Skin epidermis (tissue), 12 donors: ENCODE measurements around the gene C18orf32.
"Not testable (repeated sequence)": the region's sequence is repeated elsewhere in the genome, so short reads cannot be mapped to it uniquely, and the experiment has no call there.

Experiments
- H3K27ac ChIP-seq, 21 experiments: fragments of 200-600 bp; sonication (generic) in 11 of 21; one replicate each; pipeline ENCODE4 v1.5.0; 2020; ENCODE audit warnings: mild to moderate bottlenecking in 3 of 21, inconsistent platforms in 2 of 21, moderate library complexity in 2 of 21
- H3K4me3 ChIP-seq, 7 experiments: fragments of 200-600 bp; sonication (generic) in 2 of 7; one replicate each; pipeline ENCODE4 v1.5.0; 2020; ENCODE audit warnings: inconsistent platforms in 2 of 7, mild to moderate bottlenecking in 2 of 7, moderate library complexity in 1 of 7

The C18orf32 gene

DNA sequence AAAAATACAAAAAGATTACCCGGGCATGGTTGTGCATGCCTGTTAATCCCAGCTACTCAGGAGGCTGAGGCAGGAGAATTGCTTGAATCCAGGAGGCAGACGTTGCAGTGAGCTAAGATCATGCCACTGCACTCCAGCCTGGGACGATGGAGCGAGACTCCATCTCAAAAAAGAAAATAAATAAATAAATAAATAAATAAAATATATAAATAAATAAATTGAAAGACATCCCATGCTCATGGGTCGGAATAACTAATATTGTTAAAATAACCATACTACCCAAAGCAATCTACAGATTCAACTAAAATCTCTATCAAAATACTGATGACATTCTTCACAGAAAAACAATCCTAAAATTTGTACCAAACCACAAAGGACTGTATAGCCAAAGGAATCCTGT, 19.4 kb upstream of the C18orf32 start:
- H3K27ac ChIP-seq, H3K4me3 ChIP-seq: not testable (repeated sequence)

DNA sequence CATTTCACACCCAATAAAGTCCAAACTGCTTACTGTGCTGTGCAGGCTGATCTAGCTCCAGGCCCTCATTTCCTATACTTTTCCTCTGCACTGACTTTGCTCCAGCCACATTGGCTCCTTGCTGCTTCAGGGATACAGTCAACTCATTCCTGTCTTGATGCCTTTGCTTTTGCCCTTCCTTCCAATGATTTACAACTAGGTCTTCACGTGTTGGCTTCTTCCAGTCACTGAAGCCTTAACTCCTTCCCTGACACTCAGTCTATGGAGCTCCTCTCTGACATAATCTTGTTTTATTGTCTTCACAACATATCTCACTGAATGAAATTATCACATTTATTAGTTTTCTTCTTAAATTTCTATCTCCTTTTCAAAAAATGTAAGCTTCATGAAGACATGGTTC, 16.9 kb upstream of the C18orf32 start:
- no peak overlapping the region for H3K4me3 ChIP-seq
- H3K27ac ChIP-seq: no peak overlapping the region

DNA sequence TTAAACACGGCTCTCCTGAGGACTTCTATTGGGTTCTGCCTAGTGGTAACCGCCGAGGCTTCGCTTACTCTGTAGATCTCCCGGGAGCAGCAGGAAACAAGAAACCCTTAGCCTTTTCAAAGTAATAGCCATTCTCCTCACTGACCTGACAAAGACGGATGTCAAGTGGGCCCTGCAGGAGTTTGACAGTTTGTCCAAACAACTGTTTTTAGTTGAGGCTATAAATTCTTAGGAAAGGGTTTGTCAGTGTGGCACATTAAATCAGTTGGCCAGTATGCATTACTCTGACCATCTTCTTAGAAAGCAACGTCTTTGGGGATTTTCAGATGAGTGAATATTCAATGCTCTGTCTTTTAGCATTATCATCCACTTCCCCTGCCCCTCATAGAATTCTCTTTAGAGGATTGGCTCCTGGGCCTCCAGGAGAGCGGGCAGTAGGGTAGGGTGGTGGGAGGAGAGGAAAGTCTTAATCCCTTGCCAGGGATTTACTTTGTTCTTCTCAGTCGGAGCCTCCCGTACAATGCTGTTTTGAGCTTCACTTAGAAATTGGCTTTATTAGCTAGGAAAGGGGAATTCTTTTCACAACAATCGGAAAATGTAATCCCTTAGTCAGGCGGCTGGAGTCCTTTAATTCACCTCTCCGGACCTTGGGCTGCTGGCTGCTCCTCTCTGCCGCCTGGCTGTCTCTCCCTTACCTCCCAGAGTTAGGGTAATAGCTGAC, 13.3 kb upstream of the C18orf32 start:
- Histone ChIP-seq H3K4me3 (no peak overlapping the region), H3K27ac (no peak overlapping the region)

GRCh38 chr18:49499046-49499637, 12.1 kb upstream of the C18orf32 start:
- H3K27ac ChIP-seq: no peak overlapping the region
- no peak overlapping the region for H3K4me3 ChIP-seq

GRCh38 chr18:49495480-49495879, 8.4 kb upstream of the C18orf32 start:
- Histone ChIP-seq H3K4me3 (no peak overlapping the region), H3K27ac (peak overlapping the region in 1 of 21 experiments; percentile 21)

- Histone ChIP-seq H3K4me3 (no peak overlapping the region), H3K27ac (peak overlapping the region in 1 of 21 experiments; percentile 21)
These were observed 8.0 kb upstream of the C18orf32 start for GRCh38 chr18:49495076-49495475.

DNA sequence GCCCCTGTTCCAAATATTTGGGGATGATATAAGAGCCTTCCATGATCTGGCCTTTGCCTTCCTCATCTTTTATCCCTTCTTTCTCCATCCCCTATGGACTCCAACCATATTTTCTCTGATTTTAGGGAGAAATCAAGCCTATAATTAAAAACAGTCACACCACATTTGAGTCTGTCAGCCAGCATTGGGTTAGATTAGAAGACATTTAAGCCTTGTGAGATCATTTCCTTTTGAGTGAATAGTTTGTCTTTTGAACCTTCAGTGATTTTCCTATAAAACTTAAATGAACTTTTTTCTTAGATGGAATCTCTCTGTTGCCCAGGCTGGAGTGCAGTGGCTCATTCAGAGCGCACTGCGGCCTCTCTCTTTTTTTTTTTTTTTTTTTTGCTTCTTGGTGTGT, 7.6 kb upstream of the C18orf32 start:
- Histone ChIP-seq H3K4me3 (no peak overlapping the region), H3K27ac (peak overlapping the region in 2 of 21 experiments; percentile 4 to 21)

- Histone ChIP-seq H3K27ac (peak overlapping the region in 2 of 21 experiments; percentile 95 to 97), H3K4me3 (no peak overlapping the region)
These were observed 5.6 kb upstream of the C18orf32 start for GRCh38 chr18:49492694-49493033.

DNA sequence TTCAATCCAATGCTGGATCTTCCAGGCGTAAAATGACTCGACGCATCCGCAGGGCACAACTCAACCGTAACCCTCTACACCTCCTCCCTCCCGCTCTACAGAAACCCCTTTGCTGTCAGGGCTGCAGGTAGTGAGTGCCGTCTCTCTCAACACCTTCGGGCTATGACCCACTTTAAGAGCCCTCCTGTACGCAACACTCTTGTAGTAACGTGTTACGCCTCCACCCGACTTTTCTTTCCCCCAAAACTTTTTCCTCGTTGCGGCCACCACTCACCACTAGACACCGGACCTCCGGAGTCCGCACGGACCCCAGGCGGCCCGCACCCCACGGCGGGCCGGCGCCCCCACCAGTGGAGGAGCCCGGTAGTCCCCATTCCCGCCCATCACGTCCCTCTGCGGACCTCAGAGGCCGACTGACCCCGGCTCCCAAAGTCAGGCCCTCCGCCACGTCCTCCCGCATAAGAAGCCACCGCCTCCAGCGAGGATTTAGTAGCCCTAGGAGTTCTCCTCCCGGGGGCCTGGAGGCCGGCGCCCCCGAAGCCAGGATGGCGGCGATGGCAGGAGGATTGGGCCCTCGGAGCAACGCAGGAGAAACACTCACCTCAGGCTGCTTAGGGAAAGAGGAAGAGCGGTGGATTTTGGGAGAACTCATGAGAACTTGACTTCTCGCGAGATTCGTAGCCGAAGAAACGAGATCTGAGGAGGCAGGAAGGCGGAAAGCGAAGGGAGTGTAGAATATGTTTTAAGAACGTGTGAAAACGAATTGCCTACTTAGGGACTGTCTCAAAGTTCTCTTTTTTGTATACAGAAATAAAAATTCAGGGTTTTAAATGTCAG, 5.0 kb upstream of the C18orf32 start, which contains the start of gene RPL17:
TSS of gene RPL17 (minus strand) at position 609 of the 837 bp plus-strand sequence.
- H3K4me3 ChIP-seq: peak within 1 kb of the TSS; percentile 64 to 97 (median 69)
- H3K27ac ChIP-seq: peak within 1 kb of the TSS; percentile 27 to 99 (median 95)

DNA sequence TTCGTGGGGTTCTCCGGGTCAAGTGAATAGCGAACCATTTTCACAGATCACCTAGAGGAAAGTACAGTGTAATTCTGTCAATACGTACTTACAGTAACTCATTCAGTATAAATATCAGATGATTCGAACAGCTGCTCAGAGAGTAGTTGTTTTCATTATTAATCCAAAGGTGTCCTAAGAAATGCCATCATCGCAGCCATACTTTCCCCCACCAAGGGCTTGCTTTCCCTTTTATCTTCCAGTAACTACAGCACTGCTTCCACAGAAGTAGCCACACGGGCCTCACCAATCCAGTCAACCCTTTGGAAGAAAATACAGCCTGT, 4.5 kb upstream of the C18orf32 start:
- Histone ChIP-seq H3K4me3 (peak overlapping the region; percentile 64 to 97 (median 69)), H3K27ac (peak overlapping the region; percentile 27 to 99 (median 95))

DNA sequence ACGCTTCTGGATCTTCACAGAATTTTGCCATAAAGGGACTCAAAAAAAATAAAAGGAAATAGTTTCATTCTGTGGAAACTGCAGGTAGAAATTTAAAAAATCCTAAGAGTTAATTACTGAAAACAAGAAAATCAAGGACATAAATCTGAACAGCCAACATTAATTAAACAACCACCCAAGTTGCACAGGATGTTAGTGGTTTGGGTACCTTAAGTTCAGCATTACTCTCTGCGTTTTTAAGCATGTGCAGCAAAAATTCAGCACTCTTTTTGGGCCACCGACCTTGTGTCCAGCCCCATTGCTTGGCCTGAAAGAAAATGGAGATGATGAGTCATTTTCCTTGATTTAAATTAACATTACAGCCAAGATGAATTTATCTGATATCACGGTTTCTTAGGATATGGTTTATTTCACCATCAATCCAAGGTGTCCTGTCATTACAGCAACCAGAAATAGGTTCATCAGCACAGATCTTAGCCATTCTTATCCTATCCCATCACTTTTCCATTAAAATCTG, 3.3 kb upstream of the C18orf32 start:
- H3K4me3 ChIP-seq: no peak overlapping the region
- peak overlapping the region in 2 of 21 experiments; percentile 21 to 97 for H3K27ac ChIP-seq

DNA sequence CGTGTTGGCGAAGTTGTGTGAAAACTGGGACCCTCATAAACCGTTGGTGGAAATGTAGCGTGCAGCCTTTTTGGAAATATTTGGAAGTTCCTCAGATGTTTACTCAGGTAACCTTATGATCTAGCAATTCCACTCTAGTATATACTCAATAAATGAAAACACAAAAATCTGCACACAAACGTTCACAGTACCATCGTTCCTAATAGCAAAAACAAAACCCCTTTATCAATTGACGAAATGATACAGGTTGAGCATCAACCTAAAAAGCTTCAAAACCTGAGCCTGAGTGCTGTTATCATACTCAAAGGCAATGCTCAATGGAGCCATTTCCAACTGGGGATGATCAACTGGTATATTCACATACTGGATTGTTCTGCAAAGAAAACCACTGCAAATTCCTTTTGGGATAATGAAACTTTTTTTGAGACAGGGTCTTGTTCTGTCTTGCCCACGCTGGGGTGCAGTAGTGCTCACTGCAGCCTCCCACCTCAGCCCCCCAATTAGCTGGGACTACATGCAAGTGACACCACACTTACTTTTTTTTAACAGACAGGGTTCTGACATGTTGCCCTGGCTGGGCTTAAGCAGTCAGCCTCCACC, 777 bp upstream of the C18orf32 start:
- peak overlapping the region; percentile 56 to 79 (median 67) for H3K4me3 ChIP-seq
- peak overlapping the region in 19 of 21 experiments; percentile 84 to 99 (median 96) for H3K27ac ChIP-seq

DNA sequence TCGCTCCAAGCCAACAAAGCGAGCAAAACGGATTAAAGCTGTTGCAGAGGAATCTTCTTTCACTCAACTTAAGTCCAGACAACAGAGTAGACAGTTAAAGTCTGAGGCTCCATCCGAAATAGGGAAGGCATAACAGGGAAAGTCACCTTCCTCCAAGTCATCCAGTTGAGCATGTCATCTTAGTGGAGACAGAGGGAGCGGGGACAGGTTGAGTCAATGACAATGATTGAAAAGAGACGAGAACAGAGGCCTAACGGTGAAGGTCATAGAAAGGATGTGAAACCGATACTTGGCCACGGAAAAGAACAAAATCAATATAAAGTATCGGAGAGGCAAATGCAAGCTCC, 455 bp downstream of the C18orf32 start:
- H3K4me3 ChIP-seq: peak overlapping the region; percentile 56 to 79 (median 67)
- H3K27ac ChIP-seq: peak overlapping the region; percentile 84 to 99 (median 96)

GRCh38 chr18:49486134-49486533, 900 bp downstream of the C18orf32 start:
- H3K4me3 ChIP-seq: peak overlapping the region; percentile 56 to 79 (median 67)

DNA sequence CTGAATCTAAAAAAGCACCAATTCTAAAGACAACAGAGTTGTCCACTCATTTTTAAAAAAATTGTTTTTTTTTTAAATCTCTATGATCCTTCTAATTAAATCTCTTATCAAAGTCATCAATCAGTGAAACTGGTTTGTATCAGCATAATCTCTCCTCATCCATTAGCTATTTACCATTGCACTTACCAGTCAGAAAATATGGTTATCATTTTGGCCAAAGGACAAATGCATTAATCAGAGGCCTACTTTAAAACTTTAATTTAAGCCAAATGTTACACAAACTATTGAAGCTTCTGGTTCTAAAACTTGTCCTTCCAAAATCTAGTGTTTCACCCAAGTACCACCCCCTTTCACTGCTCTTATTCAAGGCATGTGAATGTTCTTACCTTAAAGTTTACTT, 3.8 kb downstream of the C18orf32 start:
- Histone ChIP-seq H3K27ac (no peak overlapping the region), H3K4me3 (no peak overlapping the region)

More at GRCh38 chr18:49486134-49486533, 900 bp downstream of the C18orf32 start:
- peak overlapping the region in 20 of 21 experiments; percentile 84 to 99 (median 96) for H3K27ac ChIP-seq

DNA sequence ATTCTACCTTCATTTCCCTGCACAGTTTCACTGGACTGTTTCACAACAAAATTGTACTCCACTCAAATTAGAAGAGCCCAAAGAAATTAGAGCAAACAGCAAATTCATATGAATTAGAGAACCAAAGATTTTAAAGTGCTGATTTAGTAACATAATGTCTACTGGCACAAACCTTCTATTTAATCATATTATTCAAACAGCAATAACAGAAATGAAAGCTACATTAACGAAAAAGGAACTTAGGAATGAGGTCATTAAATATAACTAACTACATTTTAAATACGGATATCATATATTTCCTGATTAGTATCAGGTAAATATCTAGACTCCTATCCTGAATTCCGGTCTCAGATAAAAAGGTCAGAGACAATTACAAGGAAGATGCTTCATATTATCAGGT, 5.1 kb downstream of the C18orf32 start:
- Histone ChIP-seq H3K4me3 (no peak overlapping the region), H3K27ac (no peak overlapping the region)

GRCh38 chr18:49481317-49481716, 5.7 kb downstream of the C18orf32 start:
- Histone ChIP-seq H3K27ac (no peak overlapping the region), H3K4me3 (no peak overlapping the region)

GRCh38 chr18:49479381-49480137, 7.5 kb downstream of the C18orf32 start:
- no peak overlapping the region for H3K4me3 ChIP-seq
- H3K27ac ChIP-seq: no peak overlapping the region

DNA sequence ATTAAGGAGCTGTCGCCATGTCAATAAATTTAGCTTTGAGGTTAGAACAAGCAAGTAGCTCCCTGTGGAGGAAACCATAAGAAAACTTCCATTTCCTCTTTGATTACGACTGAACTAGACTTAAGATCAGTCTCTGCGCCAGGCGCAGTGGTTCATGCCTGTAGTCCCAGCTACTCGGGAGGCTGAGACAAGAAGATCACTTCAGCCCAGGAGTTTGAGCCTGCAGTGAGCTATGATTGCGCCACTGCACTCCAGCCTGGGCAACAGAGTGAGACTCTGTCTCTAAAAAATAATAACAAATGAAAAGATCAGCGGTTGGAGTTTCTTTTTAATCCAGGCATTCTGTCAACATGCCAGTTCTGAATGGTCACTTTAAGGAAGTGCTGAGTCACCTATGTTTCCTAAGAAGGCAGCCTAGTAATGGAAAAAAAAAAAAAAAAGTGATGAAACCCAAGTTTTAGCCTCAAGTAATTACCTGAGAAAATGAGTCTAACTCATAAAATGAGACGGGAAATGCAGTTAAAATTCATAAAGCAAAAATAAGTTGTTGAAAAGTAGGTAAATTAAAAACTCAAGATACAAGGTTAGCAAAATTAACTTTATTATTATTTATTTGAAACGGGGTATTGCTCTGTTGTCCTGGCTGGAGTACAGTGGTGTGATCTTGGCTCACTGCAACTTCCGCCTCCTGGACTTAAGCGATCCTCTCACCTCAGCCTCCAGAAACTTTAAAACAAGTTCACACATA, 10.2 kb downstream of the C18orf32 start:
- peak overlapping the region in 10 of 21 experiments; percentile 5 to 65 (median 43) for H3K27ac ChIP-seq
- H3K4me3 ChIP-seq: no peak overlapping the region
